ENCODE data around the gene TIGAR. TPM values are rescaled to one million over a fixed set of nuclear protein-coding genes. Genes with fewer than 3 reads are reported as not detected.

TIGAR gene
- total RNA-seq, 1 experiment from 2014 or later: 4.6 TPM

GRCh38 chr12:4281173-4281654 is 39.8 kb upstream of the TIGAR start:
- H3K27me3 ChIP-seq (ENCODE audit: low read length): peaks cover 46% of the 10 kb centered on the region
- no peak overlapping the region for H3K4me3 ChIP-seq (ENCODE audit: low read length)
- no peaks in the 10 kb centered on the region for H3K4me1 ChIP-seq (ENCODE audit: insufficient read depth, low read length)
- H3K9ac ChIP-seq (ENCODE audit: low read length): no peak overlapping the region
- intact Hi-C loops (cut with micrococcal nuclease): no loop called here
- H3K9me3 ChIP-seq (ENCODE audit: low read length): no peaks in the 10 kb centered on the region
- TF ChIP-seq CTCF (conservative IDR thresholded peaks at IDR 0.05; ENCODE audit: low read depth, low read length): no peak
- H3K79me2 ChIP-seq (ENCODE audit: low read length): no peaks in the 10 kb centered on the region
- POLR2A ChIA-PET (ENCODE audit: unreplicated experiment): no interaction called here
- no TSS peak for BruUV-seq (replicated peaks)
- H3K4me2 ChIP-seq (ENCODE audit: low read length): no peak overlapping the region
- no peak overlapping the region for H3K27ac ChIP-seq (ENCODE audit: low read length)
- no peaks in the 10 kb centered on the region for H4K20me1 ChIP-seq (ENCODE audit: low read length)
- H3F3A ChIP-seq (ENCODE audit: low read length, unreplicated experiment): no peaks in the 10 kb centered on the region
- no peaks in the 10 kb centered on the region for H3K9me2 ChIP-seq (replicated peaks; ENCODE audit: low read length)
- H3K36me3 ChIP-seq (ENCODE audit: low read depth, low read length): no peaks in the 10 kb centered on the region
- H2AFZ ChIP-seq (ENCODE audit: low read length): no peak overlapping the region
- CTCF ChIA-PET: no interaction called here
- no peak for DNase-seq
- ATAC-seq: no peak

- no peaks in the 10 kb centered on the region for H3F3A ChIP-seq (ENCODE audit: low read length, unreplicated experiment)
- no peaks in the 10 kb centered on the region for H3K36me3 ChIP-seq (ENCODE audit: low read depth, low read length)
- H3K4me1 ChIP-seq (ENCODE audit: insufficient read depth, low read length): no peaks in the 10 kb centered on the region
- H3K4me2 ChIP-seq (ENCODE audit: low read length): no peak overlapping the region
- intact Hi-C loops (cut with micrococcal nuclease): no loop called here
- no peak for ATAC-seq
- DNase-seq: no peak
- H3K27ac ChIP-seq (ENCODE audit: low read length): no peak overlapping the region
- TF ChIP-seq EZH2phosphoT487 (IDR thresholded peaks at IDR 0.05; ENCODE audit: borderline replicate concordance, low read length) (no peak), EZH2 (IDR thresholded peaks at IDR 0.05; ENCODE audit: low read length, unreplicated experiment) (no peak), CTCF (conservative IDR thresholded peaks at IDR 0.05; ENCODE audit: low read depth, low read length) (no peak)
- peaks cover 39% of the 10 kb centered on the region for H3K27me3 ChIP-seq (ENCODE audit: low read length)
- H3K9ac ChIP-seq (ENCODE audit: low read length): no peak overlapping the region
- POLR2A ChIA-PET (ENCODE audit: unreplicated experiment): no interaction called here
- CTCF ChIA-PET: no interaction called here
- no peaks in the 10 kb centered on the region for H3K9me2 ChIP-seq (replicated peaks; ENCODE audit: low read length)
- BruUV-seq (replicated peaks): no TSS peak
- H4K20me1 ChIP-seq (ENCODE audit: low read length): no peaks in the 10 kb centered on the region
- no peak overlapping the region for H2AFZ ChIP-seq (ENCODE audit: low read length)
- no peaks in the 10 kb centered on the region for H3K79me2 ChIP-seq (ENCODE audit: low read length)
- H3K9me3 ChIP-seq (ENCODE audit: low read length): no peaks in the 10 kb centered on the region
- H3K4me3 ChIP-seq (ENCODE audit: low read length): no peak overlapping the region
These were observed 38.7 kb upstream of the TIGAR start for GRCh38 chr12:4282103-4282891.

- no TSS peak for BruUV-seq (replicated peaks)
- H3K4me2 ChIP-seq (ENCODE audit: low read length): no peak overlapping the region
- H4K20me1 ChIP-seq (ENCODE audit: low read length): no peaks in the 10 kb centered on the region
- DNase-seq: no peak
- POLR2A ChIA-PET (ENCODE audit: unreplicated experiment): no interaction called here
- no peaks in the 10 kb centered on the region for H3K36me3 ChIP-seq (ENCODE audit: low read depth, low read length)
- H3K4me1 ChIP-seq (ENCODE audit: insufficient read depth, low read length): no peaks in the 10 kb centered on the region
- intact Hi-C loops (cut with micrococcal nuclease): no loop called here
- H3F3A ChIP-seq (ENCODE audit: low read length, unreplicated experiment): no peaks in the 10 kb centered on the region
- peaks cover 39% of the 10 kb centered on the region for H3K27me3 ChIP-seq (ENCODE audit: low read length)
- no peak for TF ChIP-seq CTCF (conservative IDR thresholded peaks at IDR 0.05; ENCODE audit: low read depth, low read length)
- TF ChIP-seq EZH2phosphoT487 (IDR thresholded peaks at IDR 0.05; ENCODE audit: borderline replicate concordance, low read length): no peak
- TF ChIP-seq EZH2 (IDR thresholded peaks at IDR 0.05; ENCODE audit: low read length, unreplicated experiment): no peak
- no peak overlapping the region for H2AFZ ChIP-seq (ENCODE audit: low read length)
- CTCF ChIA-PET: no interaction called here
- no peaks in the 10 kb centered on the region for H3K9me2 ChIP-seq (replicated peaks; ENCODE audit: low read length)
- no peak overlapping the region for H3K27ac ChIP-seq (ENCODE audit: low read length)
- H3K9ac ChIP-seq (ENCODE audit: low read length): no peak overlapping the region
- no peaks in the 10 kb centered on the region for H3K79me2 ChIP-seq (ENCODE audit: low read length)
- H3K9me3 ChIP-seq (ENCODE audit: low read length): no peaks in the 10 kb centered on the region
- H3K4me3 ChIP-seq (ENCODE audit: low read length): no peak overlapping the region
- ATAC-seq: no peak
These were observed 38.0 kb upstream of the TIGAR start for GRCh38 chr12:4282892-4283511.

Data from PC-3 (cell line).